HG02623 (cell line): ENCODE measurements around the gene TMEM8B.
"Not testable (repeated sequence)": the region's sequence is repeated elsewhere in the genome, so short reads cannot be mapped to it uniquely, and the experiment has no call there.

Experiments used
- ATAC-seq: cut with Tn5 transposase; IDR thresholded peaks from one replicate; pipeline ENCODE4 v1.9.1; 2021; ENCODE audit warnings: moderate library complexity; ENCODE audit not compliant: unreplicated experiment

TMEM8B gene

DNA sequence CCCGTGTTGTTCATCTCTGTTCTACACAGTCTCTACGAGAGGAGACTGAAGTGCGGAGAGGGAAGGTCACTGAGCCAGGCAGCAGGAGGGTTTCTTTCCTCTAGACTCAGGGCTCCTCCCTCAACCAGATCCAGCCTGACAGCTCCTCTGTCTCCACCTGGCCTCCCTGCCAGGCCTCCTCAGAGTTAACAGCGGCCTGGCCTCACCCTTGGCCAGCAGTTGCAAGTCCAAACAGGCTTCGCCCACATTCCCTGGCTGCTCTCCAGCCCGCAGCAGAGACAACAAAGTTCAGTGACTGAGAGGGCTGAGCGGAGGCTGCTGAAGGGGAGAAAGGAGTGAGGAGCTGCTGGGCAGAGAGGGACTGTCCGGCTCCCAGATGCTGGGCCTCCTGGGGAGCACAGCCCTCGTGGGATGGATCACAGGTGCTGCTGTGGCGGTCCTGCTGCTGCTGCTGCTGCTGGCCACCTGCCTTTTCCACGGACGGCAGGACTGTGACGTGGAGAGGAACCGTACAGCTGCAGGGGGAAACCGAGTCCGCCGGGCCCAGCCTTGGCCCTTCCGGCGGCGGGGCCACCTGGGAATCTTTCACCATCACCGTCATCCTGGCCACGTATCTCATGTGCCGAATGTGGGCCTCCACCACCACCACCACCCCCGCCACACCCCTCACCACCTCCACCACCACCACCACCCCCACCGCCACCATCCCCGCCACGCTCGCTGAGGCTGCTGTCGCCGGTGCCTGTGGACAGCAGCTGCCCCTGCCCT, 77.1 kb downstream of the TMEM8B start, which contains the start of gene HRCT1:
Gene HRCT1, plus strand, starts transcription at position 291 of the 768 bp plus-strand sequence. Its CDS starts 86 bp downstream, at position 377.
- no peak for ATAC-seq

DNA sequence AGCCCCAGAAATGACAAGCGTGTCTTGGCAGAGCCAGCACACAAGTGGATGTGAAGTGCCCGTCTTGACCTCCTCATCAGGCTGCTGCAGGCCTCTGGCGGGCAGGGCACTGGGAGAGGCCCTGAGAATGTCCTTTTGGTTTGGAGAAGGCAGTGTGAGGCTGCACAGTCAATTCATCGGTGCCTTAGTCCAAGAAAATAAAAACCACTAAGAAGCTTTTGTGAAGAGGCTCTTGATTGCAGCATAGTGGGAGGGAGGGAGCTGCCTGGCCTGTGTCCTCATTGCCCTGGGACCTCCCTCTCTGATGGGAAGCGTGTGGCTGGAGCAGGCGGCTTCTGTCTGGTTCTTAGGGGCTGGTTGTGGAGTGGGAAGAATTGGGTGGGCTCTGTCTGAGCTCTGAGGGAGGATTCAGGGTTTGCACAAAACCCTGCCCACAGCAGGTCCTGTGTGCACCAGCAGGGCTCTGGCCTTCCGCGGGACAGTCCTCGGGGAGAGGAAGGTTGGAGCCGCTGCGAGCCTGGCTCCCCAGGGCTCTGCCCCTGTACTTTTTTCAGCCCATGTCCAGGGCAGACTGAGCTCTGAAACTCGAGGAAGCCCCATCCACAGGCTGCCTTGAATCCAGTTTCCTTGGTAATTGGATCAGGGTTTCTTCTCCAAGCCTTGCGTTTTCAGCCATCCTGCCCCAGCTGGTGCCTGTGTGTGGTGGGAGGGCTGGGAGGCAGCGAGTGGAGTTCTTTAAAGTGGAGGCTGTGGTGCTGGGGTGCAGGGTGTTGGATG, 78.1 kb downstream of the TMEM8B start:
- no peak for ATAC-seq

DNA sequence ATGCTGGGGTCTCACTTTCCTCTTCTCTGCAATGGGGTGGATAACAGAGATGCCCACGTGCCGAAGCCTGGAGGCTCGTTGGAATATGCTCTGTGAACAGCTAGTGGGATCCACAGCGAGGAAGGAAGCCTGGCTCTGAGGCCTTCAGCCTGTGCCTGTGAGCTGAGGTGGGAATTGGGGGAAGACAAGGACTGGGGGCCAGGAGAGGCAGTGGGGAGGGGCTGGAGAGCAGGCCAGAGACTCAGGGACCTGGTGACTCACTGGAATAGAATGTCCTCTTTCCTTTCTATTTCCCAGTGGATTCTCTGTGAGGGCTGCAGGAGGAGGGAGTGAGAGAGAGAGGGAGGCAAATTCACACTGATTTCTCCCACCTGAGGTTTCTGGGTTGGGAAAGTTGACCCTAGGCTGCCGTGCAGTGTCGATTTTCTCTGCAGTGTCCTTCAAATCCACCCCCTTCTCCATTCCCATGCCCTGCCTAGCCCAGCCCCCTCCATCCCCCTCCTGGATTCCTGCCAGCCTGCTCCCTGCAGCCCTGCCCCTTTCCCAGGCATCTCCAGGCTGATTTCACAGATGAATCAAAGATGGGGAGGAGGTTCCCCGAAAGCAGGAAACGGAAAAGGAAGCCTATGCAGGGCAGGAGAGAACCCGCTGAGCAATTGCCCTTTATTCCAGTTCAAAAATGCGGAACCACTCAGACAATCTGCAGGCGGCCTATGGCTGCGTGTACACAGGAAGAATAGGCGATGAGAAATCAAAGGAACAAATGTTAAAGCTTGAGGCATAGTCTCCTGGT, 78.9 kb downstream of the TMEM8B start:
- no peak for ATAC-seq

DNA sequence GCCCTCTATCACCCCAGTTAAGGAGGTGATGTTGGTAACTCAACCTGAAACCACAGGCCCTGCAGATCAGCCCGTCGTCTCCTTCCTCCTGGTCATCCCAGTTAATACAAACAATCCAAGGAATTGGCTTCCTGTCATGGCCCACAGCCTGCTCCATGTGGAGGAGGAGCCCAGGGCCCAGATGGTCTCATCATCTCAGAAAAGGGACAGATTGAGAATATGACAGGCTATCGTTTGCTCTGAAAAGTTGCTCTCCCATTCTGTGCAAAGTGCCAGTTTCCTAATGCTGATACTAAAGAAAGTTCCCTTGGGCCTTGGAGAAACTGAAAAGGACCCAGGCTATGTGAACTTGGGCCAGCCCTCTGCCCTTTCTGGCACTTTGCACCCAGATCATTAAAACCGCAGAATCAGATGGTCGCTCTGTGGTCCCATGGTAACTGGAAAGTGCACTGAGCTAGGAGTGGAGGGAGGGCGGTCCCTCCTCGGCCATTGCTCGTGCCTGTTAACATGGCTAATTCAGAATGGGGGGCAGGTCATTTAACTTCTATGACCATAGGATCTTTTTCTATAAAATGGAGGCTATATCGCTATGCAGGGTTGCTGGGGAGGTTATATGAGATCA, 79.6 kb downstream of the TMEM8B start:
- no peak for ATAC-seq

DNA sequence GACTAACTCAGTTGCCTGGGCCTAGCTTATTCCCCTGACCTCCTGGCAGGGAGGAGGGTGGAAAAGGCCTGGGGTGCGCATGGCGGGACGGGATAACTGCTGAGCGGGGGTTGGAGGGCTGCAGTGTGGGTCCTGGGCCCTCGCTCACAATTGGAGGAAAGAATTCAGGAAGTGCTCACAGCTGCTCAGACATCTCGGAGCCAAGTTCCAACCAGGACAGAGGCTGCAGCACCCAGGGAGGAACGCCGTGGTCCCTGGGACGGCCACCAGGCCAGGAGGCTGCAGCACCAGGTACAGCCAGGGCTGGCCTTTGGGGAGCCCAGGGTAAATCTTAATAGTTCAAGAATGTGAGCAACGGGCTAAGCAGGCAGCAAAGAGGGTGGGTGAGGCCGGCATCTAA, 80.2 kb downstream of the TMEM8B start, which contains the start of gene SPAAR:
Gene SPAAR, plus strand, starts transcription at position 217 of the 400 bp plus-strand sequence. CDS start 974 bp downstream, outside the sequence.
- no peak for ATAC-seq

DNA sequence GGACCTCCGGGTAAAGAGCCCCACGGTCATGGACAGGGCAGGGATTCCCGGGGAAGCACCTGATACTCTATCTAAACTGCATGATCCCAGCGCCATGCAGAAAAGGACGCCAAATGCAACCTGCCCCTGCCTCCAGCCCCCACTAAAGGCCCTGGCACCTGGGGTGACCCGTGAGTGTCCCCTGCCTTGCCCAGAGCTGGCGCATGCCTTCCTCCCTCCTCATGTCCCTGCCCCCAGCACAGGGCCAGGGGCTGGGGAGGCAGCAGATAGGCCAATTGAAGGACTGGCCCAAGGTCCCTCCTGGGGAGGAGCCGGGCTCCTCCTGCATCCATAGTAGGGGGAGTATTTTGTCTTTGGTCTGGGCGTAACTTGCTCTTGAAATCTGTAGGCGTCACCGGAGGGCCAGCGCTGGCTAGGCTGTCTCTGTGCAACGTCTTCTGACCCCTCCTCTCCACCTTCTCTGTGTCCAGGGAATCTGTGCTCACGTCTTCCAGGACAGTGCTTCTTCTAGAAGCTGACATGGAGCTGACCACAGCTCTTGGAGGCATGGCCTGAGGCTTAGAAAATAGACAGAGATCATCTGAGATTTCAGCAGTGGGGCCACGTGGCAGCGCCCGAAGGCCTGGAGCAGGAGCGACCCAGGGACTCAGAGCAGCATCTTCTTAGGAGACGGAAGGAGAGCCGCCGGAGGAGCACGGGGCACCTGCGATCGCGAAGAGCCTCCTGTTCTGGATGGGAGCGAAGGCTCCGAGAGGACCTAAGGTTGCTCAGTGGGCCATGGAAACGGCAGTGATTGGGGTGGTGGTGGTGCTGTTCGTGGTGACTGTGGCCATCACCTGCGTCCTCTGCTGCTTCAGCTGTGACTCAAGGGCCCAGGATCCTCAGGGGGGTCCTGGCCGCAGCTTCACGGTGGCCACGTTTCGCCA, 80.9 kb downstream of the TMEM8B start:
- ATAC-seq, result no peak

DNA sequence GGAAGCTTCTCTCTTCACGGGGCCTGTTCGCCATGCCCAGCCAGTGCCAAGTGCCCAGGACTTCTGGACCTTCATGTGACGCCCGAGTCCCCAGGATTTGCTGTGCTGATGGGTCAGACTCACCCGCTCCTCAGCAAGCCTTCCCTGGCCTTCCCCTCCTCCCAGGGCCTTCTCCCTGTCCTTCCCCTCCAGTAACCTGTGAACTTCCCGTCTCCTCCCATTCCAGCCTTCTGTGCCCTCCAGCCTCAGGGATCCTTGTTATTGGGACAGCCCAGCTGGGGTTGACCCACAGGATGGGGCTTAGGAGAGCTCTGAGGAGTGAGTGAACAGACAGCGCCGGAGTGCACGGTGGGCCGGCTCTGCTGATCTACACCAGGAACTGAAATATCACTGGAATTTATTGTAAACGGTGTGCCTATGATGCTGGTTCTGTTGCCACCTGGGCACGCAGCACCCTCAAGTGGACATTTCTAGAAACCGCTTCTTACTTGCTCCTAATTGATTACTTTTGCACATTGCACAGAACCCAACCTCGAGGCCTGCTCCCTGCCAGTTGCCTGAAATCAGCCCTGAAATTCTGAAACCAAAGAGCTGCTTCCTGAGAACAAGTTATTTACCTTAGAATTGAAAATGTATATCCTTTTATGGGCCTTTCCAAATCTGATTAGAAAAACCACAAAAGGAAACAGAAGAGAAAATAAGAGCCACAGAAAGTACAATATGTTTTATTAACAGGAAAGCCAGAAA, 81.8 kb downstream of the TMEM8B start:
- ATAC-seq, result no peak

DNA sequence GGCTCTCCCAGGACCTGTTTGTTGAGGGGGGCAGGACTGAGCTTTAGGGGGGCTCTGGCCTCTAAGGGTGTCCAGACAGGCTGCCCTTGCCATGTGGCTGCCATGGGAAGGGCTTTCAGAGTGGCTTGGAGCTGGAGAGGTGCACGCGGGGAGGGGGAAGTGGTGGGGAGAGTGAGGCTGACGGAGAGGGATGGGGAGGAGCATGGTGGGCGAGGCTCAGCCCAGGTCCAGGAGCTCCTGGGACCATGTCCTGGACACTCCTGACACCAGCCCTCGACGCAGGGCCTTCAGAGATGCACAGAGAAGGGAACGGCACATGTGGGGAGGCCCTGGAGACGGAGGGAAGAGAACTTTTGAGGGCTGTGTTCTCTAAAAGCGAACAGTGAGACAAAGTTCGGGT, 82.7 kb downstream of the TMEM8B start:
- ATAC-seq, result no peak

DNA sequence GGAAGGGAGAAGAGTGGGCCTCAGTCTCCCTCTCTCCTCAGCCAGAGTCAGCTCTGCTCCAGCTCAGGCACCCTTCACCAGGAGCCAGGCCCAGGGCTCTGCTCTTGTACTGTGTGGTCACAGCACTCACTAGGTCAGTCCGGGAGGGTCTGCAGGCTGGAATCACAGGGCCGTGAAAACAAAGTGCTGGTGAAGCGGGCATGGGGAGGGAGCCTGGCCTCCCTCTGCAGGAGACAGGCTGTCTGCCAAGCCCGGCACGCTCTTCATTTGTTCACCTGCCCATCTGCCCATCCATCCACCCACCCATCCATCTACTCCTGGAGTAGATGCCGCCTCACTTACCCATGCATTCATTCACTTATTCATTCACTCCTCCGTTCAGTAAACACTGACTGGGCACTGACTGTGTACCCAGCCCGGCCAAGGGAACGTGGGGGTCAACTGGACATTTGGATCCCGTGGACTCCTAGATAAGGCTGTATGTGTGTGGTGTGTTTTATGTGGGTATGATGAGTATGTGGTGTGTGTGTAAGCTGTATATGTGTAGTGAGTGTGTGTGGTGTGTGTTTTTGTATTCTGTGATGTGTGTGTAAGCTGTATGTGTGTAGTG, 83.9 kb downstream of the TMEM8B start:
- ATAC-seq, result no peak

DNA sequence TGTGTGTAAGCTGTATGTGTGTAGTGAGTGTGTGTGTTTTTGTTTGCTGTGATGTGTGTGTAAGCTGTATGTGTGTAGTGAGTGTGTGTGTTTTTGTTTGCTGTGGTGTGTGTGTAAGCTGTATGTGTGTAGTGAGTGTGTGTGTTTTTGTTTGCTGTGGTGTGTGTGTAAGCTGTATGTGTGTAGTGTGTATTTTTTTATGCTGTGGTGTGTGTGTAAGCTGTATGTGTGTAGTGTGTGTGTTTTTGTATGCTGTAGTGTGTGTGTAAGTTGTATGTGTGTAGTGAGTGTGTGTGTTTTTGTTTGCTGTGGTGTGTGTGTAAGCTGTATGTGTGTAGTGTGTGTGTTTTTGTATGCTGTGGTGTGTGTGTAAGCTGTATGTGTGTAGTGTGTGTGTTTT, 84.4 kb downstream of the TMEM8B start:
- ATAC-seq, result not testable (repeated sequence)

DNA sequence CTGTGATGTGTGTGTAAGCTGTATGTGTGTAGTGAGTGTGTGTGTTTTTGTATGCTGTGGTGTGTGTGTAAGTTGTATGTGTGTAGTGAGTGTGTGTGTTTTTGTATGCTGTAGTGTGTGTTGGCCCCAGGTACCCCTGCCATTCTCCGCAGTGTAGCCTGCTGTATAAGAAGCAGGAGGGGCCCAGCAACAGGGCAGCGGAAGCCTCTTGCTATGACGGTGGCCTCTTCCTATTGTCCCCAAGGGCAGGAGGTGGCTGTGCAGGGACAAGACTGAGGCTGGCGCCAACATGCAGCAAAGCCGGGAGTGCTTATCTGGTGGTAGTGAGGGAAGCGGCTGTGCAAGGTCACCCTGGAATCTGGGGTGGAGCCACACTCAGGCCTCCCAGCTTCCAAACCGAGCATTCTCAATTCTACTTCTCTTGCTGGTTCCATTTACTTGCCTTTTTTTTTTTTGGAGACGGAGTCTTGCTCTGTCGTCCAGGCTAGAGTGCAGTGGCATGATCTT, 85.3 kb downstream of the TMEM8B start:
- ATAC-seq, result no peak
